Measurements from ENCODE around the gene PLD4. TPM values are rescaled to one million over a fixed set of nuclear protein-coding genes. Genes with fewer than 3 reads are reported as not detected.

PLD4 gene
- polyA plus RNA-seq, 3 donors: 2.6 to 3.2 (median 3.2) TPM

GRCh38 chr14:104971447-104972240 lies 47.0 kb downstream of the PLD4 start:
- no peak for DNase-seq (ENCODE audit: low read depth in 3 of 3, low spot score in 2 of 3)

- no peak for DNase-seq (ENCODE audit: low read depth in 3 of 3, low spot score in 2 of 3)
Measured at GRCh38 chr14:104972301-104973134, 47.8 kb downstream of the PLD4 start.

DNA sequence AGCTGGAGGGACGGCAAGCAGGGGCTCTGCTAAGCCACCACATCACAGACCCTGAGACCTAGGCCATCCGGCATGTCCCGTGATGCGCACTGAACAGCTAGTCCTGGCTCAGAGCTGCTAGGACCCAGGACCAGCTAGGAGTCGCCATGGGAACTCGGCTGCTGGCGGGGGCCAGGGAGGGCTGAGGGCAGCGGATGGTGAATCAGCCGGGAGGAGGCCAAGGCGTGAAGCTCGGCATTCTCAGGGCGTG lies 48.4 kb downstream of the PLD4 start:
- no peak for DNase-seq (ENCODE audit: low read depth in 3 of 3, low spot score in 2 of 3)

DNA sequence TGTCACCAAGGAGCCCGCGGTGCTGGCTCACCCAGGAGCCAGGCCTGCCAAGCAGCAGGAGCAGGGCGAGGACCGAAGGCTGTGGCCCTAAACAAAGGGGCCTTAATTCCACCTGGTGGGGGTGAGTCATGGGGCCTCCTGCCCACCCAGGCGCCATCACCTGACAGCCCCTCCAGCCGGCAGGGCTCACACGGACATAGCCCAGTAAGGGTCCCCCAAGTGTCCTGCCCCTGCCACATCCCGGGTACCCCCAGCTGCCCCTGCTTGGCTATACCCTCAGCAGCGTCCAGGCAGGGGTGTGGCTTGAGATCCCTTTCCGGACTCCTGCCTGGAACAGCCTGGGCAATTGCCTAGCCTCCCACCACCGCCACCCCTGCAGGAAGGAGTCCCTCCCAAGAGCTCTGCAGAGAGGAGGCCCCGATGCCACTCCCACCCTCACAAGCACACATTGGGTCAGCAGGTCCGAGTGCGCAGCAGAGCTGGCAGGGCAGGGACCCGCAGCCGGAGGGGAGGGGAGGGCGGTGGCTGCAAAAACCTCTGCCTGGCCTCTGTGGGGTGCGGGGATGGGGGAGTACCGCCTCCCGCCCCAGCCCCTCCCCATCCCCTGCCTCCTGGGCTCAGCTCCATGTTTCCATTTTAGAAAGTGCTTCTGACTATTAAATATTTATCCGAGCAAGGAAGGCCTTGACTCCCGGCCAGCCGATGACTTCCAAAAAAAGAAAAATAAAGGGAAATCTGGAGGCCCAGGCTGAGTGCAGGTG lies 48.9 kb downstream of the PLD4 start:
- DNase-seq (ENCODE audit: low read depth in 3 of 3, low spot score in 2 of 3): no peak

- no peak for DNase-seq (ENCODE audit: low read depth in 3 of 3, low spot score in 2 of 3)
Measured at GRCh38 chr14:104974146-104974541, 49.5 kb downstream of the PLD4 start.

DNA sequence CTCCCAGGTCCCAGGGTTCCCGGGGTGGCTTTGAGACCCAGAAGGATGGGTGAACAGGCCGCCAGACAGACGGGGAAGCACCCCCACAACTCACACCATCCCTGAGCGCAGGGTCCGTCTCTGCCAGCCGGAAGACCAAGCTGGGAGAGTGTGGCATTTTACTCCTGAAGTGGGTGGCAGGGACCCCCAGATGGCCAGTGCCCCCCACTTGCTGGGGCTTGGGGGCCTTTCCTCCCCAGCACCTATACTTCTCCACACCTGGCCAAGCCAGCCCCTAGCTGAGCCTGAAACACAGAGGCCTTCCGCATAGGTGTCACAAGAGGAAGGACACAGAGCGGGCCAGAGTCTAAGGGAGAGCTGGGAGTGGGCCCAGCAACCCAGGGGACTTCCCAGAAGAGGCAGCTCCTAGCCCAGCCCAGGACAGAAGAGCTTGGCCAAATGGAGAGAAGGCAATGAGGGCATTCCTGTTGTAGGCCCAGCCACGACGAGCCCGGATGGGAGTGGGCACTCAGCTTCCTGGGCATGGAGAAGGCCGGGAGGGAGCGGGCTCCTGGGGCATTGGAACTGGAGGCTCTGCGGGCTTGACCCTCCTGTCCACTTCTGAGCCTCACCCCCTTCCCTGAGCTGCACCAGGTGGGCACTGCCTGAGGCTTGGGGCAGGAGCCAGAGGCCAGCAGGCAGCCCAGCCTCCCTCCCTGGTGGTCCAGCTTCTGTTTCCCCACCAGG lies 50.1 kb downstream of the PLD4 start:
- no peak for DNase-seq (ENCODE audit: low read depth in 3 of 3, low spot score in 2 of 3)

- DNase-seq (ENCODE audit: low read depth in 3 of 3, low spot score in 2 of 3): no peak
Measured at GRCh38 chr14:104975481-104976197, 51.0 kb downstream of the PLD4 start.

DNA sequence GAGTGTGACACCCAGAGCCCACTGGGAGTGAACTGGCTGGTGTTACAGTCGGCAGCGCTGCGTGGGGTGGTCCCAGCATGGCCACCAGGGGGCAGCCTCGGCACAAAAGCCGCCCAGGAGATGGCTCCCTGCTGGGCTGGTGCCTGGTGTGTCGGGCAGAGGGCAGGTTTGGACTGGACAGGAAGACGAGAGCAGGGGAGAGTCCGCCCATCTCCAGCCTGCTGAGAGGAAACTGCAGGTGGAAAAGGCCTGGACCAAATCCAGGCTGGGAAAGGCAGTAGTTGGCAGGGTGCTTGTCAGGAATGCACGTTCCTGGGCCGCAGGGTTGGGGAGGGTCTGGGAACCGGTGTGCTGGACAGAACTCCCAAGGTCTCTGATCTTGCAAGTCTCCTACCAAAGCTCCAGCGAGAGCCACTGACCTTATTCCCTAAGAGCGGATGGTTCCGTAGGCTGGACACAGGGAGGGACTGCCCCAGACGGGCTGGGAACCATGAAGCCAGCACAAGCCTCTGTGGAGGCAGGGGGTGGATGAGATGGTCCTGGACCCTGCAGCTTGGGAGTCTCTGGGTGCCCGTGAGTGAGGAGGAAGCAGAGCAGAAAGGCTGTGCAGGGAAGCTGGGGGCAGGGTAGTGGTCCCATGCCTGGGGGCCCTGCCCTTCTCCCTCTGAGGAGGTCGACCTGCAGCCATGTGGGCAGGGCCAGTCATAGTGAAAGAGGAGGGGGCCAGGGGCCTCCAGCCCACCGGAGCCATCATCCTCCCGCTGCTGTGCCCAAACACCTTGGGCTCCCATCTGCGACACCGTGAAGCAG lies 51.7 kb downstream of the PLD4 start:
- DNase-seq (ENCODE audit: low read depth in 3 of 3, low spot score in 2 of 3): no peak

DNA sequence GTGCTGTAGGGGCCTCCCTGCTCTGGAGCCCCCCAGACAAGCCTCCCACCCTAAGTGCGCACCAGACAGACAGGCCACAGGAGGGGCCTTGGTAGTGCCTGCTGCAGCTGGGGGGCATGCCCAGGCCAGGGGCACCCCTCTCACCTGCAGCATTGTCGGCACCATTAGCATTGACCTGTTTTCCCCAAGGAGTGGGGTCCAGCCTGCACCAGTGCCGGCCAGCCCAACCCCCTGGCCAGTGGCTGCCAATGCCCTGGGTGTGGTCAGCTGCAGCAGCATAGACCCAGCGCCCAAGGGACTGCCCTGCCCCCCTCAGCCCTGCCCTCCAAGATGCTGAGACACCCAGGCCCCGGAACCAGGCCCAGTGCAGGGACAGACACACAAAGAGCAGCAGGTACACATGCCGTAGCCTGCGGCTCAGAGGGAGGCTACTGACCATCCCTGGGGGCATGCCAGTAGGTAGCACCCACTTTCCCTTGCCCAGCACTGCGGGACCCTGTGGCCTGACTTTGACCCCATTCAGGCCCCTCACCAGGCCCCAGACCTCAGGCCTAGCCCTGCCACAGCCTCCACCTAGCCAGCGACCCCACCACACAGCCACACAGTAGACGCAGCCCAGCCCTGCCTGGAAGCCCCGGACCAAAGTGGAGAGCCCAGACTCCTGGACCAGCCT lies 52.5 kb downstream of the PLD4 start:
- DNase-seq (ENCODE audit: low read depth in 3 of 3, low spot score in 2 of 3): no peak

GRCh38 chr14:104977681-104978653 lies 53.3 kb downstream of the PLD4 start, which contains the start of gene AHNAK2:
Gene AHNAK2 (minus strand): TSS chr14:104978374. CDS start chr14:104978237, 137 bp downstream.
- DNase-seq (ENCODE audit: low read depth in 3 of 3, low spot score in 2 of 3): no peak

GRCh38 chr14:104978746-104979691 lies 54.3 kb downstream of the PLD4 start:
- no peak for DNase-seq (ENCODE audit: low read depth in 3 of 3, low spot score in 2 of 3)

GRCh38 chr14:104979758-104980610 lies 55.3 kb downstream of the PLD4 start:
- DNase-seq (ENCODE audit: low read depth in 3 of 3, low spot score in 2 of 3): no peak

GRCh38 chr14:104980611-104981531 lies 56.2 kb downstream of the PLD4 start:
- DNase-seq (ENCODE audit: low read depth in 3 of 3, low spot score in 2 of 3): no peak

All from right renal cortex interstitium (tissue), 3 donors.